B cell (primary cell): Measurements from ENCODE around the gene L3MBTL1.

Experiments used
- CTCF ChIP-seq: fragments of 200-600 bp; IDR thresholded peaks from one replicate; pipeline ENCODE4 v1.8.0; 2022; ENCODE audit warnings: antibody characterized with exemption, mild to moderate bottlenecking
- EZH2 ChIP-seq: IDR thresholded peaks from 2 replicates; pipeline ENCODE4 v1.6.1; 2012; ENCODE audit warnings: borderline replicate concordance, low read depth, mild to moderate bottlenecking, moderate library complexity, low read length; ENCODE audit not compliant: insufficient read depth, poor library complexity, severe bottlenecking

DNA sequence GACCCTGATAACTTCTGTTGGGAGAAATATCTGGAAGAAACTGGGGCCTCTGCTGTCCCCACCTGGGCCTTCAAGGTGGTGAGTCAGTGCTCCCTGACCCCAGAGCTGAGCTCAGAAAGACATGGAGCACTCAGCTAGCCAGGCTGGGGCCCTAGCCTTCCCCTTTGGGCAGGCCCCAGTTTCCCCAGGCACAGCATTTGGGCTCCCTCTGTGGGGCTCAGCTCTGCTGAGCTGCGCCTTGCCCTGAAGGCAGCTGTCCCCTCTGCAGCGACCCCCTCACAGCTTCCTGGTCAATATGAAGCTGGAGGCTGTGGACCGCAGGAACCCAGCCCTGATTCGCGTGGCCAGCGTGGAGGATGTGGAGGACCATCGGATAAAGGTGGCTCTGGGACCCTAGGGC lies 26.5 kb downstream of the L3MBTL1 start:
- TF ChIP-seq CTCF (no peak), EZH2 (no peak)
